K562 (cell line): Measurements from ENCODE around the gene WDR18. TPM values are rescaled to one million over a fixed set of nuclear protein-coding genes. Genes with fewer than 3 reads are reported as not detected.

ENCODE experiments used
- CBFA2T3 ChIP-seq: fragments of 450-650 bp; IDR thresholded peaks from 2 replicates; pipeline ENCODE4 v1.6.1; 2017
- E2F4 ChIP-seq: sonication (generic); formaldehyde crosslinking; IDR thresholded peaks from 2 replicates; pipeline ENCODE4 v1.8.0; 2022; ENCODE audit warnings: mild to moderate bottlenecking, low read depth, missing genetic modification reagents
- E2F5 ChIP-seq: sonication (generic); formaldehyde crosslinking; IDR thresholded peaks from 2 replicates; pipeline ENCODE4 v1.8.0; 2022; ENCODE audit warnings: mild to moderate bottlenecking, missing genetic modification reagents
- ELK1 ChIP-seq: sonication (generic); formaldehyde crosslinking; IDR thresholded peaks from 2 replicates; pipeline ENCODE4 v1.8.1; 2022; ENCODE audit warnings: missing genetic modification reagents
- GTF2E2 ChIP-seq: fragments of 200-800 bp; sonication (Bioruptor generic); IDR thresholded peaks from 2 replicates; pipeline ENCODE4 v1.6.1; 2016; ENCODE audit warnings: missing genetic modification characterization, missing compliant biosample characterization
- MAFK ChIP-seq: IDR thresholded peaks from 2 replicates; pipeline ENCODE4 v1.6.1; 2011; ENCODE audit warnings: low read length, improper control_type of control experiment
- MEIS2 ChIP-seq: fragments of 450-650 bp; IDR thresholded peaks from 2 replicates; pipeline ENCODE4 v1.6.1; 2014; ENCODE audit warnings: mild to moderate bottlenecking; ENCODE audit not compliant: partially characterized antibody
- MYC ChIP-seq, 2 experiments: fragments of 250-450 bp in 1 of 2; sonication (Bioruptor Pico) in 1 of 2; IDR thresholded peaks; 2 replicates each; pipeline versions ENCODE4 v1.5.1 to v1.6.1; 2012 to 2021; ENCODE audit warnings: low read depth in 2 of 2, borderline replicate concordance in 1 of 2, improper control_type of control experiment in 1 of 2, low read length in 1 of 2, mild to moderate bottlenecking in 1 of 2, moderate library complexity in 1 of 2
- PHB ChIP-seq: fragments of 250-450 bp; sonication (Bioruptor Pico); IDR thresholded peaks from 2 replicates; pipeline ENCODE4 v1.5.0; 2021
- POLR2A ChIP-seq: fragments of 450-650 bp; conservative IDR thresholded peaks from 2 replicates; pipeline ENCODE4 v1.6.1; 2016
- POLR2B ChIP-seq: fragments of 450-650 bp; IDR thresholded peaks from 2 replicates; pipeline ENCODE4 v1.6.1; 2018; ENCODE audit warnings: low read depth; ENCODE audit not compliant: partially characterized antibody
- TBP ChIP-seq: optimal IDR thresholded peaks from 2 replicates; pipeline ENCODE3; 2011; ENCODE audit warnings: low read depth, low read length, improper control_type of control experiment
- XRCC5 ChIP-seq: fragments of 200-400 bp; formaldehyde crosslinking; IDR thresholded peaks from 2 replicates; pipeline ENCODE4 v1.6.1; 2017; ENCODE audit warnings: low read depth, mild to moderate bottlenecking, low read length
- YY1 ChIP-seq, 3 experiments: IDR thresholded peaks; 2 replicates each; pipeline ENCODE4 v1.6.1; 2011; ENCODE audit warnings: low read length in 2 of 3, mild to moderate bottlenecking in 2 of 3, moderate library complexity in 2 of 3, borderline replicate concordance in 1 of 3, control low read depth in 1 of 3, low read depth in 1 of 3; ENCODE audit not compliant: insufficient read depth in 3 of 3, insufficient replicate concordance in 2 of 3, control insufficient read depth in 1 of 3, insufficient read length in 1 of 3; ENCODE audit errors: extremely low read depth in 1 of 3
- ZBTB17 ChIP-seq: fragments of 450-650 bp; formaldehyde crosslinking; IDR thresholded peaks from 2 replicates; pipeline ENCODE4 v1.4.0; 2020; ENCODE audit warnings: mild to moderate bottlenecking
- ZBTB7A ChIP-seq: IDR thresholded peaks from 2 replicates; pipeline ENCODE4 v1.6.1; 2011; ENCODE audit warnings: low read depth, mild to moderate bottlenecking, low read length, moderate library complexity, borderline replicate concordance; ENCODE audit not compliant: control insufficient read depth
- ZEB2 ChIP-seq: fragments of 450-650 bp; IDR thresholded peaks from 2 replicates; pipeline ENCODE4 v1.6.1; 2016
- ZFP91 ChIP-seq: sonication (generic); formaldehyde crosslinking; IDR thresholded peaks from 2 replicates; pipeline ENCODE4 v1.8.0; 2022; ENCODE audit warnings: mild to moderate bottlenecking, missing genetic modification reagents
- polyA plus RNA-seq, 8 experiments: library from polyadenylated mRNA; depleted of rRNA in 4 of 8; stranded (reverse) in 5 of 8; unstranded in 3 of 8; fragments of >200 nt; fragmentation: Nextera tagmentation in 2 of 8; fragmentation: Illumina TruSeq in 1 of 8; extraction: Ambion mirVana in 2 of 8; extraction: Trizol in 1 of 8; gene quantifications; 2 replicates each; pipeline versions ENCODE4 v1.2.1 to v1.2.3, GENCODE V29; 2011 to 2014; ENCODE audit warnings: inconsistent platforms in 1 of 8, missing spikeins in 1 of 8
- total RNA-seq, 7 experiments: library from RNA; depleted of rRNA in 6 of 7; stranded (reverse); fragments of >200 nt in 6 of 7; fragmentation: Illumina TruSeq in 2 of 7; extraction: Trizol in 2 of 7; gene quantifications; 2 replicates each; pipeline versions ENCODE4 v1.2.1 to v1.2.3, GENCODE V29; 2011 to 2021; ENCODE audit warnings: low replicate concordance in 1 of 7
- TF ChIP-seq, protein P1 (sequence below), 2 experiments: fragments of 450-650 bp in 1 of 2; sonication (generic) in 1 of 2; formaldehyde crosslinking in 1 of 2; IDR thresholded peaks in 1 of 2; conservative IDR thresholded peaks in 1 of 2; 2 replicates each; pipeline versions ENCODE4 v1.6.1 to v1.8.1; 2016 to 2023; ENCODE audit warnings: mild to moderate bottlenecking in 2 of 2, moderate library complexity in 2 of 2, inconsistent platforms in 1 of 2, missing genetic modification reagents in 1 of 2

The WDR18 gene
- total and polyA plus RNA-seq, 9 of the 15 experiments (the other 6 are each of a cell fraction or from before 2014, with no cell fraction given): 0.65 to 181 (median 30.1) TPM

DNA sequence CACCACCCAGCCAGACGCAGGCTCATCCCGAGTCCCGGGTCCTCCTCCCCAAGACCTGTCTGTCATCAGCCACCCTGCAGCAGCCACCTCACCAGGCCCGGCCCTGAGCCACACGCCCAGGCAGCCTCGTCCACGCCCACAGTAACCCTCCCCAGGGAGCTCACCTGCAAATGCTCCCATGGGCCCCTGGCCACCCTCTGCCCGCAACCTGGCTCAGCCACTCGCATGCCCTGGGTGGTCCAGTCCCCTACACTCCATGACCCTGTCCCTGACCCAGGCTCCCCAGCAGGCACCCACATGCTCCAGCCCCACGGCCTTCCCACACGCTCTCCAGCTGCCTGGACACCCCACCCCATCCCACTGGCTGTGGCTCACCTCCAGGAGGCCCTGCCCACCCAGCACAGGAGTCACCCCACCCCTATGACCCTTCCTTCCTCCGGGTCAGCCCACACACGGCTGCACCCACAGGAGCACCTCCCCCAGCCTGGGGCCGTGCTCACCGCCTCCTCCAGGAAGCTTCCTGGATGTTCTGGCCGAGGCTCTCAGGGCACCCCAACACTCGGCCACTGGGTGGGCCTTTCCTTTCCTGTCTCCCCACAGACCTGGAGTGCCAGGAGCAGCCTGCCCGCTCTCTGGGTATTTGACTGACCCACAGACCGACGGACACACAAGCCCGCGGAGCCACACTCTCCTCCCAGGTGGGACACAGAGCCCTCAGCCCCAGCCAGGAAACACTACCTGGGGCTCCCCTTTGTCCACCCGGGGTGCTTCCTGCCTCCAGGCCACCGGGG lies 33.2 kb downstream of the WDR18 start (continued):
- TF ChIP-seq, protein P1, sequence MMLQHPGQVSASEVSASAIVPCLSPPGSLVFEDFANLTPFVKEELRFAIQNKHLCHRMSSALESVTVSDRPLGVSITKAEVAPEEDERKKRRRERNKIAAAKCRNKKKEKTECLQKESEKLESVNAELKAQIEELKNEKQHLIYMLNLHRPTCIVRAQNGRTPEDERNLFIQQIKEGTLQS (IDR thresholded peaks at IDR 0.05): no peak; the same call in 1 of the 2 replicates
- TF ChIP-seq, protein P1 (CRISPR knock-in tag; conservative IDR thresholded peaks at IDR 0.05): no peak
- peak; percentile 81 for TF ChIP-seq MEIS2
- no peak for TF ChIP-seq ELK1 (CRISPR knock-in tag)
- TF ChIP-seq POLR2A: peak; percentile 56; the same call in 1 of the 2 replicates
- TF ChIP-seq TBP: no peak
- peak; percentile 34 for TF ChIP-seq CBFA2T3
- TF ChIP-seq ZBTB7A: no peak
- no peak for TF ChIP-seq E2F5 (CRISPR knock-in tag)
- TF ChIP-seq MYC (IDR thresholded peaks at IDR 0.05; ENCODE audit: low read depth, low read length): no peak; the same call in 1 of the 2 replicates
- no peak for TF ChIP-seq MYC (CRISPR knock-in tag; IDR thresholded peaks at IDR 0.05; ENCODE audit: borderline replicate concordance, low read depth)
- TF ChIP-seq MAFK: no peak
- TF ChIP-seq POLR2B: peak; percentile 19
- no peak for TF ChIP-seq PHB (CRISPR knock-in tag)
- TF ChIP-seq ZFP91 (CRISPR knock-in tag): no peak
- no peak for TF ChIP-seq XRCC5
- TF ChIP-seq YY1 (IDR thresholded peaks at IDR 0.05; ENCODE audit: borderline replicate concordance in 1 of 3, control insufficient read depth in 1 of 3, extremely low read depth in 1 of 3, insufficient read depth in 3 of 3, insufficient read length in 1 of 3, insufficient replicate concordance in 2 of 3, low read depth in 1 of 3, low read length in 2 of 3): no peak
- TF ChIP-seq ZBTB17 (CRISPR knock-in tag): no peak
- no peak for TF ChIP-seq E2F4 (CRISPR knock-in tag)
- TF ChIP-seq GTF2E2: no peak
- no peak for TF ChIP-seq ZEB2
